Stimulated activated naive CD4-positive, alpha-beta T cell treated with Interleukin-2 at 50 U/mL for 16 hours (primary cell): ENCODE results near the gene PLSCR5.

Experiments used
- DNase-seq: peaks from one replicate; lab custom pipeline; 2025; lab: John Stamatoyannopoulos, UW

PLSCR5 gene

GRCh38 chr3:146605106-146605505, at the start of gene PLSCR5:
Gene PLSCR5, minus strand, starts transcription at chr3:146605346. Its CDS starts 134 bp downstream, at chr3:146605212.
- DNase-seq: no peak

DNA sequence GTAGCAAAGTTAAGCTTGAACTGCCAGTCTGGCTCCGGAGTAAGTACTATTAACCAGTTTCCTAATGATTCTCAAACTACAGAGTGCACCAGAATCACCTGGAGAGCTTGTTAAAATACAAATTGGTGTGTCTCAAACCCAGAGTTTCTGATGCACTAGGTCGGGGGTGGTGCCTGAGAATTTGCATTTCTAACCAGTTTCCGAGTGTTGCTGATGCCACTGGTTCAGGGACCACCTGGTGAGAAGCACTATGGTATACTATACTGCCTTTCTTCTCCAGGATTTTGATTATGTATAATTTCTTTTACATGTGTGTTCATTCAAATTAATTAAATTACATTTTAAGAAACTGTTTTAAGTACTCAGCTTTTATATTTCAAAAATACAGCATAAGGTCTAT, 48.8 kb upstream of the PLSCR5 start:
- no peak for DNase-seq

- DNase-seq: no peak
Measured at GRCh38 chr3:146650691-146651442, 45.7 kb upstream of the PLSCR5 start.

- no peak for DNase-seq
Measured at GRCh38 chr3:146646261-146646660, 41.1 kb upstream of the PLSCR5 start.

GRCh38 chr3:146640955-146641867, 36.1 kb upstream of the PLSCR5 start:
- DNase-seq: no peak

DNA sequence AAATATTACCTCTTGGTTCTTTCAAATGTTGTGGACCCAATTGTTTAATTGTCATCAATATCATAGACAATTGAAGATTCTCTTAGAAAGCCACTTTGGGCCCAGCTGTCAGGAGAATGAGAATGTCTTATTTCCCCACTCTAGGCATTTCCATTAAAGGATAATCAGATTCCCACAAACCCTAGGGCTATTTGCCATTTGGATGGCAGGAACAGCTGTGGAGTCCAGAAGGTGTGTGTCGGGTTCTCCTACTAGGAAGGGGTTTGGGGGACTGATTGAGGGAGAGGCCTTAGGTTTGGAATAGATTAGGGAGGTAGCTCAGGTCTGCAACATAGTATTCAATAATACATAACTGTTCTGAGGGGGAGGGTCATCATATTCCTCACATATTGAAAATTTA, 35.2 kb upstream of the PLSCR5 start:
- DNase-seq: no peak

- DNase-seq: no peak
Measured at GRCh38 chr3:146638718-146639117, 33.6 kb upstream of the PLSCR5 start.

DNA sequence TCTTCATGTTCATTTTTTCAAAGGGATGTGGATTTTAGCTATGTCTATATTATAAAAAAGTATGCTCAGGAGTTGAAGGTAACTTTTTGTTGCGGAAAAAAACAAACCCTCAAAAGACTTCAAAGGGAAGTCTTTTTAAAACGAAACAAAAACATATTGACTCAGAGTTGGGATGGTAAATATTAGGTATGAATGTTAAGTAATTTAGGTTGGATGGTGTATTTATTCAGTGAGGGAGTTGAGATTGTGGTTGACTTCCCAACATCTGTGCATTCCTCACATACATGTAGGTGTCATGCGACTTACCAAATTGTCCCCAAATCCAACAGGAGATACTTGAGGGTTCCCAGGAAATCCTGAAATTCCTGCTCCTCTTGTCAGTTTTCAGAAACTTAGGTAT, 32.7 kb upstream of the PLSCR5 start:
- no peak for DNase-seq

DNA sequence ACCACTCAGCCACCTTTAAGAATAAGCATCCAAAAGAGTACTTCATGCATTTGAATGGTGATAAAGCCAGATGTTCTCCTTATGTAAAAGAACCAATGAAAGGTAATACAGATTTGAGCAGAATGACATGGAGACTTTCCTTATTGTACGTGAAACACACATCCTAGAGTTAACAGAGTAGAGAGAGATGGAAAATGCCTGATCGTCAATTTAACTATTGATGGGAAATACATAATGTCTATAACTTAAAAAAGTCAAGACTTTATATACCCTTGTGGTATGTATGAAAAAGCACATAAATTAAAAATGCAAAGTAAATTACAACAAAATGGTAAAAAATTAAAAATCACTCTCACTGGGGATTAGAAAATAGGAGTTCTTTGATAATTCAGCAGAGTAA, 31.7 kb upstream of the PLSCR5 start:
- no peak for DNase-seq

DNA sequence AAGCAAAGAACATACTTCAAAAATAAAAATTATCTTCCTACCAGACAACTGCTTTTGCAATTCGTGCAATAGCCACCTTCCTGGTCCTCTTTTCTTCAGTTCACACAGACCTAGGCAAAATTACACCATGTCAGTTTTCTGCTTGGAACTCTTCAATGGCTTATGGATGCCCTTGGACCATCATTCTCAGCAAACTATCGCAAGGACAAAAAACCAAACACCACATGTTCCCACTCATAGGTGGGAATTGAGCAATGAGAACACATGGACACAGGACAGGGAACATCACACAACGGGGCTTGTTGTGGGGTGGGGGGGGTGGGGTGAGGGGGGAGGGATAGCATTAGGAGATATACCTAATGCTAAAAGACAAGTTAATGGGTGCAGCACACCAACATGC, 29.2 kb upstream of the PLSCR5 start:
- no peak for DNase-seq

- no peak for DNase-seq
Measured at GRCh38 chr3:146628671-146629070, 23.5 kb upstream of the PLSCR5 start.

GRCh38 chr3:146626403-146627122, 21.4 kb upstream of the PLSCR5 start:
- DNase-seq: no peak

- no peak for DNase-seq
Measured at GRCh38 chr3:146625186-146625775, 20.1 kb upstream of the PLSCR5 start.

DNA sequence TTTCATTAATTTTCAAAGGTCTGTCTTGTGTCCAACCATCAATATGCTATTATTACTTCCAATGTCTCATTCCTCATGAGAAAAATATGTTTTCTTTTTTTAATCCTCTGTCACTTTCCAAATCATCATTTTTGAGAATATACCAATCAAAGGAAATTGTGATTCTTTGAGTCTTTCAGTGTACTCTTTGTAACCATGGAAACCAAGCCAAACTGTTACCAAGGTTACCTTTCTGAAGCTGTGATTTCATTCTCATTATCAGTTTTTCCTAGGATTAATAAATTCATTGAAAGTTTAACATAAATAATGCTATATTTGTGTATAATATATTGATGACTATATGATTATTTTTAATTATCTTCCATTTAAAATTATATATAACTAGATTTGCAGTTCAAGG, 16.6 kb upstream of the PLSCR5 start:
- DNase-seq: no peak

DNA sequence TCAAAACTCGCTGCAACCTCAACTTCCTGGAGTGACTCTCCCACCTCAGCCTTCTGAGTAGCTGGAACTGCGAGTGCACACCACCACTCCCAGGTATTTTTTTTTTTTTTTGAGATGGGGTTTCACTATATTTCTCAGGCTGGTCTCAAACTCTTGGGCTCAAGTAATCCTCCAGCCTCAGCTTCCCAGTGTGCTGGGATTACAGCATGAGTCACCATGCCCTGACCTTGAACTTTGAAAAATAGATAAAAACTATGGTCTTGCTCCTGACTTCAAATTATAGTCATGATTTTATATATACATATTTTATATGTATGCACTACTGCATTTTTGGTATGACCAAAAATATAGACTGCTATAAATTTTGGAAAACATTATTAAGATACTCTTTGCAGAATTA, 6.9 kb upstream of the PLSCR5 start:
- DNase-seq: no peak

- no peak for DNase-seq
Measured at GRCh38 chr3:146611096-146611495, 6.0 kb upstream of the PLSCR5 start.

DNA sequence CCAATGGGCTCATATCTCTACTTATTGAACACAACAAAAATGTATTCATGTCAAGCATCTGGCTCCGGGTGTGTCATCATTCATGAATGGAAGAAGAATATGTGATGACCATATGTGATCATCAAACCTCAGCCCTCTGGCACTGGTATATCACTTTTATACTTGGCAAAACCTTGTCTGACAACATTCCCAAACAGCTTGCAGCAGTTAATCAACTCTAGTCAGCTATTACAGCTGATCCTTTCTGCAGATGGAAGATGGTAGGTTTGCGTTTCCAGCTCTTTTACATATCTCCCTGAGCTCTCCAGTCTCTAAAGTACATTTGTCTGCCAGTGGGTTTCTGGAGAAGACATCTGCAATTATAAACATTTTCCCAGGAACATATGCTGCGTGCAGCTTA, 6.6 kb downstream of the PLSCR5 start:
- no peak for DNase-seq

GRCh38 chr3:146594843-146595482, 10.2 kb downstream of the PLSCR5 start:
- DNase-seq: no peak

GRCh38 chr3:146593776-146594175, 11.4 kb downstream of the PLSCR5 start:
- no peak for DNase-seq

DNA sequence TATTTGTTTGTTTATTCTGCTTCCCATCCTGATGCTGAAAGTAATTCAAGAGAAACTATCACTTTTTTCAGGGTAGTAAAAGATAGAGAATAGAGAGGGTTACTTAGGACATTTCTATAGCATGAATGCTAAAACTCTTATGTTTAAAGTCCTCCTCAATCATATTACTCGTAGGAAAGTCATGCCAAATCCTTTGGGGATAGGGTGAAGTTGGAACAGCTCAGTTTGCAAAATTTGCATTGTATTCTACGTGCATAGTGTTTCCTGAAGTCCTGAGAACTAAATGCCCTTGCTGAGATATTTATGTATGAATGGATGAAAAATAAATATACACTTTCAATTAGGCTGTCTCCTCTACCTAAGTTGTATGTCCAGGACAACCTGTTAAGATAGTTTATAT, 14.6 kb downstream of the PLSCR5 start:
- DNase-seq: no peak

DNA sequence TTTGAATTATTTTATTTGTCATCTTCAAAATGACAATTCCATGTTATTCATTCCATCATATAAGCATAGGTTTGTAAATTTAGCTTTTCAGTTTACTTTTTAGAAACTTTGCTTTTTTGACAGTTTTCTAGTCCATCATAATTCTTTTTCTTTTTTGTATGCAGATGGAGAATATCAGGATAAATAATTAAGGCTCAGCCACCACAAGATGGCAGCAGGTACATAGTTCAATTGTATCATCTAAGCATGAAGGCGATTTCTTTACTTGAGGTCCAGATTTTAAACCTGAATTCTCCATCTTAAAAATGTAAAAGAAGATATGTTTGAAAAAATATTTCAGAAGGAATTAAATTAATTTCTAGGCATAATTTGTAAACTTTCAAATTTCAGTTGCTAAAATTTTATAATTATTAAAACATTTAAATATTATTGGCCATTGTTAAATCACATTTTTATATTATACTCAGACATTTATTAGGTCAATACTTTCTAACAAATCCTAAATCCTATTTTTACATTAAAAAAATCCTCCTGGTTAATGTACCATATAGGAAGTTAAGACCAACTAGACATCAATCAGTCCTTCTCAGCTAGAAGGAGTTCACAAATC, 15.1 kb downstream of the PLSCR5 start:
- no peak for DNase-seq
